DOHH2 (cell line): ENCODE data around the gene ZNF280B.
"Not testable (repeated sequence)": the region's sequence is repeated elsewhere in the genome, so short reads cannot be mapped to it uniquely, and the experiment has no call there.

Source experiments
- H3F3A ChIP-seq: fragments of 200-600 bp; sonication (generic), shearing (Covaris generic); 2 replicates; pipeline ENCODE4 v1.6.0; 2016; ENCODE audit warnings: antibody characterized with exemption, mild to moderate bottlenecking; ENCODE audit not compliant: control insufficient read depth, insufficient read depth
- H3K27ac ChIP-seq: fragments of 200-600 bp; sonication (generic); 2 replicates; pipeline ENCODE4 v1.5.1; 2014; ENCODE audit warnings: low read depth, mild to moderate bottlenecking, low read length, moderate library complexity
- H3K27me3 ChIP-seq: fragments of 200-600 bp; sonication (generic); 2 replicates; pipeline ENCODE4 v1.6.1; 2014; ENCODE audit warnings: mild to moderate bottlenecking, low read length, mixed read lengths; ENCODE audit not compliant: control insufficient read depth
- H3K36me3 ChIP-seq: fragments of 200-600 bp; sonication (generic); 2 replicates; pipeline ENCODE4 v1.6.1; 2014; ENCODE audit warnings: mild to moderate bottlenecking, low read length, moderate library complexity, mixed read lengths; ENCODE audit not compliant: control insufficient read depth
- H3K4me1 ChIP-seq: fragments of 200-600 bp; sonication (generic); 2 replicates; pipeline ENCODE4 v1.6.1; 2014; ENCODE audit warnings: mild to moderate bottlenecking, low read length, mixed read lengths; ENCODE audit not compliant: control insufficient read depth
- H3K4me2 ChIP-seq: fragments of 200-600 bp; sonication (generic); 2 replicates; pipeline ENCODE4 v1.6.0; 2014; ENCODE audit warnings: mild to moderate bottlenecking, low read length, moderate library complexity
- H3K4me3 ChIP-seq: fragments of 200-600 bp; sonication (generic); 2 replicates; pipeline ENCODE4 v1.5.1; 2014; ENCODE audit warnings: mild to moderate bottlenecking, low read length, mixed read lengths
- H3K79me2 ChIP-seq: fragments of 200-600 bp; sonication (generic); 2 replicates; pipeline ENCODE4 v1.6.1; 2014; ENCODE audit warnings: mild to moderate bottlenecking, low read length, mixed read lengths; ENCODE audit not compliant: control insufficient read depth
- H3K9me2 ChIP-seq: fragments of 200-600 bp; sonication (generic); replicated peaks from 2 replicates; pipeline ENCODE4 v1.6.1; 2014; ENCODE audit warnings: mild to moderate bottlenecking, low read length, mixed read lengths; ENCODE audit not compliant: control insufficient read depth
- H3K9me3 ChIP-seq: fragments of 200-600 bp; sonication (generic); 2 replicates; pipeline ENCODE4 v1.6.1; 2014; ENCODE audit warnings: antibody characterized with exemption, low read length, mixed read lengths; ENCODE audit not compliant: control insufficient read depth, insufficient read depth
- H4K20me1 ChIP-seq: fragments of 200-600 bp; sonication (generic); 2 replicates; pipeline ENCODE4 v1.6.0; 2014; ENCODE audit warnings: low read depth, mild to moderate bottlenecking, antibody characterized with exemption, low read length, moderate library complexity; ENCODE audit not compliant: control insufficient read depth, insufficient read depth
- CTCF ChIP-seq: fragments of 200-600 bp; sonication (generic); IDR thresholded peaks from one replicate; pipeline ENCODE4 v1.5.1; 2014; ENCODE audit warnings: antibody characterized with exemption, mild to moderate bottlenecking, low read depth, low read length; ENCODE audit not compliant: poor library complexity, severe bottlenecking
- EZH2phosphoT487 ChIP-seq: fragments of 200-600 bp; sonication (generic); IDR thresholded peaks from 2 replicates; pipeline ENCODE4 v1.6.1; 2017; ENCODE audit warnings: borderline replicate concordance, mild to moderate bottlenecking, antibody characterized with exemption, low read length, moderate library complexity, mixed read lengths

ZNF280B gene

GRCh38 chr22:22513619-22514018 is 5.1 kb upstream of the ZNF280B start:
- Histone ChIP-seq H3K27ac (no peak overlapping the region), H3K4me3 (no peak overlapping the region), H3K27me3 (no peaks in the 10 kb centered on the region), H3K79me2 (no peaks in the 10 kb centered on the region), H3K4me2 (no peak overlapping the region), H3K9me3 (0 out of 2 replicates have a peak, but pooled peaks cover 5% of the 10 kb centered on the region), H3K4me1 (peaks cover 10% of the 10 kb centered on the region), H3F3A (no peaks in the 10 kb centered on the region), H3K36me3 (no peaks in the 10 kb centered on the region), H3K9me2 (no peaks in the 10 kb centered on the region), H4K20me1 (no peaks in the 10 kb centered on the region)
- TF ChIP-seq CTCF (no peak), EZH2phosphoT487 (no peak)

- Histone ChIP-seq H3K4me3 (no peak overlapping the region), H3K36me3 (no peaks in the 10 kb centered on the region), H3K4me1 (peaks cover 11% of the 10 kb centered on the region), H3K79me2 (peaks cover 5% of the 10 kb centered on the region), H3K4me2 (no peak overlapping the region), H3F3A (no peaks in the 10 kb centered on the region), H3K27ac (no peak overlapping the region), H3K9me2 (no peaks in the 10 kb centered on the region), H4K20me1 (no peaks in the 10 kb centered on the region), H3K9me3 (0 out of 2 replicates have a peak, but pooled peaks cover 5% of the 10 kb centered on the region), H3K27me3 (no peaks in the 10 kb centered on the region)
- no peak for TF ChIP-seq CTCF
- no peak for TF ChIP-seq EZH2phosphoT487
Observed at GRCh38 chr22:22512951-22513350, 4.4 kb upstream of the ZNF280B start.

GRCh38 chr22:22510833-22511232 is 2.3 kb upstream of the ZNF280B start:
- not testable (repeated sequence) for H3K4me3 ChIP-seq, H3K27me3 ChIP-seq, H3K9me3 ChIP-seq, H3K27ac ChIP-seq, H3K9me2 ChIP-seq, H3K4me2 ChIP-seq, H3F3A ChIP-seq, H4K20me1 ChIP-seq
- Histone ChIP-seq H3K4me1 (peaks cover 25% of the 10 kb centered on the region), H3K79me2 (peaks cover 21% of the 10 kb centered on the region), H3K36me3 (peaks cover 18% of the 10 kb centered on the region)

GRCh38 chr22:22509912-22510311 is 1.4 kb upstream of the ZNF280B start:
- not testable (repeated sequence) for H3K9me2 ChIP-seq, H4K20me1 ChIP-seq, H3K4me2 ChIP-seq, H3K27ac ChIP-seq, H3K27me3 ChIP-seq, H3F3A ChIP-seq, H3K9me3 ChIP-seq, H3K4me3 ChIP-seq
- peaks cover 25% of the 10 kb centered on the region for H3K4me1 ChIP-seq
- peaks cover 21% of the 10 kb centered on the region for H3K79me2 ChIP-seq
- peaks cover 22% of the 10 kb centered on the region for H3K36me3 ChIP-seq
